CD4-positive, alpha-beta T cell treated with Interleukin-1 beta for 1 hour (primary cell): ENCODE results near the gene KCNMA1.

ENCODE experiments used
- DNase-seq, 2 donors: peaks; one replicate each; pipeline ENCODE4 v3.0.0-alpha.2; 2020 to 2022

The KCNMA1 gene

GRCh38 chr10:77631241-77631640, 6.4 kb downstream of the KCNMA1 start:
- DNase-seq = no peak

DNA sequence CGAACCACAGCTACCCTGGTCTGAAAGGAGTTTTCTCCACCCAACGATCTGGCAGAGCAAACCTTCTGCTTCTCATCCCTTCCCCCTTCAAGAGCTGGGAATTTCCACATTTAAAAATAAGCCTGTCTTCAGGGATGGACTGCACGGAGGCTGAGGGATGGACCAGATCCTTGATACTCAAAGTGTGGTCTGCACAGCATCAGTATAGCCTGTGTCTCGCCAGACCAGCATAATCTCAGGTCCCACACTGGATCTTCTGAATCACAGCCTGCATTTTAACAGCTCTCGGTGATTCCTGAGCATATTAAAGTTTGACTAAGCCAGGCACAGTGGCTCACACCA, 7.1 kb downstream of the KCNMA1 start:
- DNase-seq = no peak

DNA sequence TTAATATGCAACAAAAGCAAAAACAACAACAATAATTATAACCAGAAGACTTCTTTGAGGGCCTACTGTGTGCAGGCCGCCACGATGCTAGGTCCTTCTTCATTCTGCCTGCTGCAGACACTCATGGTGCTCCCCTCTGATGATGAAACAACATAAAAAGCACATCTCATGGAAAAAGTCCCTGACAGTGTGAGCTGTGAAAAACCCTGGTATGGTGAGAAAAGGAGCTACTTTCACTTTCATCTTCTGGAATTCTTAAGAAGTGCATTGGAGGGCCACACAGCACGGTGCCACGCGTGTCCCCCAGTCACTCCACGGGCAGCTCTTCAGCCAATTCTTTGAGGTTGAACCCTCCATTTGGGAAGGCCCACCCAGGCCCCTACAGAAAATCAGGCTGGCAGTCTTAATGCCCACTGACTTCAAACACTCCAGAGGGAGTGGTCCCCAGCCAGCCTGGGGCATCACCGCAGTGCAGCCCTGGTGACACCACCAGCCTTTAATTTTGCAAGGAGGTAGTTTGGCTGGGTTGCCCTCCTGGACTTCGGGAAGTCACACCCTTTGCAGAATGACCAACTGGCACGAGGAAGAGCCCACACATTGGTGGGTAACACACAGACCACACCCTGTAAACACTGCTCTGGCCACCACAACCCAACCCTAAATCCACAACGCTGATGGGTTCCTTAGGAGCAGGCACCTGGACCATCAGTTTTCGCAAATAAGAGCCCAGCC, 7.7 kb downstream of the KCNMA1 start:
- no peak for DNase-seq

- no peak for DNase-seq
Measured at GRCh38 chr10:77628906-77629730, 8.5 kb downstream of the KCNMA1 start.

GRCh38 chr10:77626266-77626935, 11.2 kb downstream of the KCNMA1 start:
- no peak for DNase-seq

GRCh38 chr10:77625379-77625778, 12.2 kb downstream of the KCNMA1 start:
- DNase-seq = no peak

DNA sequence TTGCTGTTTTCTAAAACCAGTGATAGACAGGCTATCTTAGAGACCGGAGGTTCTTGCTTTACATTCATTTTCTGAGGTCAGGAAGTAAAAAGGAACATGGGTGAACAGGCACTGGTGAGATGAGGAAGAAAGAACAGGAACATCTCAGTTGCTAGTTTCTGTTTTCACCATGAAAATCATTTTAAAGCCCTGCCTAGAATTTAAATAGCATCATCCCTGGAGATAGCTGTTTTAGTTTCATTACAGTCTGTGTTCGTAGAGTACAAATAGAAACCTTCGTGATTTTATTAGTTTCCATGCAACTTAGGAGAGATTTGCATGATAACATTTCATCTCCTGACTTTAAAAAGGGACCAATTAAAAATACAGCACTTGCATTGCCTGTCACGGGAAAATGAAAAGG, 14.7 kb downstream of the KCNMA1 start:
- DNase-seq = no peak

- DNase-seq = no peak
Measured at GRCh38 chr10:77620731-77621130, 16.9 kb downstream of the KCNMA1 start.

DNA sequence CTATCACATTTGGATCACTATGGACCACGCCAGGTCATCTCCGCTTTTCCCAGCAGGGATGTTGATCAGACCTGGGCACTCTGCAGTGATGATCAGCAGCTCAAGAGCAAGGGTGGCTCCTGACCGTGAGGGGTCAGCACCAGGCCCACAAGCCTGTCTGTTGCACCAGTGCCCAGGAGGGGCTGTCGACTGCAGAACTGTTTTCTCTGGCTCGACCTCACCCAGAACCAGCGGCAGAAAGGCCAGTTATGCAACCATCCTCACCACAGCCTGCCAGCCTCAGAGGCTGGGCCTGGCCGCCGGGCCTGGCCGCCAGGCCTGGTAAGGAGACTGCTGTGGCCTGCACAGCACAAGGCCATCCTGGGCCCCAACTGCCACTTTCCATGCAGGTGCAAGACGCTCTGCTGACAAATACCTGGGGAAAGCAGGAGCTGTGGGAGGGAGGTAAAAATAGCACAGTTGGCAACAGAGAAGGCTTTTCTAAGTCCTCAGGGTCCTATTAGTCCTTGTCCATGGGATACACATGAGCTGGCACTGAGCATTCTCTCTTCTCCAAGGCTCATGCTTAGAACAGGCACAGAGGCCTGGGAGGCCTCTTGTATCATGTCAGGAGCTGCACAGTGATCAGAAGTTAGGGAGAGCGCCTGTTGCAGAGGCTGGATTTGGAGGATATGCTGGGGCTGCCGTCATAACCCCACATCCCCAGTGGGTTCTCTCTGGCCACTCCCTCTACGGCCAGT, 17.5 kb downstream of the KCNMA1 start:
- no peak for DNase-seq

- no peak for DNase-seq
Measured at GRCh38 chr10:77618117-77618516, 19.5 kb downstream of the KCNMA1 start.

DNA sequence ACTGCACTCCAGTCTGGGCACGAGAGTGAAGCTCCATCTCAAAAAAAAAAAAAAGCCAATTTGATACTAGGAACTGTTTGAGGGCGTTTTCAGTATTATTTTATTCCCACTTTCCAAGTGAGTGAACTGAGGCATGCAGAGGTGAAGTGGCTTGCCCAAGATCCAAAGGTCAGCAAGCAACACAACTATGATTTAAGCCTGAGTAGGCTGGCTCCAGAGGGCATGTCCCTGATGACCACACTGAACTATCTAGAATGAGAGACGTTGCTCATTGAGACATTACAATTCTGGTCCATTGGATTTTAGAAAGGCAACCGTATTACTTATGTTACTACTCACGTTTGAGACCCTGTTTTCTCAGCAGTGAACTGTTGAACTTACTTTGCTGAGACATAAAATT, 20.8 kb downstream of the KCNMA1 start:
- DNase-seq = no peak

GRCh38 chr10:77614778-77615625, 22.6 kb downstream of the KCNMA1 start:
- DNase-seq = no peak

DNA sequence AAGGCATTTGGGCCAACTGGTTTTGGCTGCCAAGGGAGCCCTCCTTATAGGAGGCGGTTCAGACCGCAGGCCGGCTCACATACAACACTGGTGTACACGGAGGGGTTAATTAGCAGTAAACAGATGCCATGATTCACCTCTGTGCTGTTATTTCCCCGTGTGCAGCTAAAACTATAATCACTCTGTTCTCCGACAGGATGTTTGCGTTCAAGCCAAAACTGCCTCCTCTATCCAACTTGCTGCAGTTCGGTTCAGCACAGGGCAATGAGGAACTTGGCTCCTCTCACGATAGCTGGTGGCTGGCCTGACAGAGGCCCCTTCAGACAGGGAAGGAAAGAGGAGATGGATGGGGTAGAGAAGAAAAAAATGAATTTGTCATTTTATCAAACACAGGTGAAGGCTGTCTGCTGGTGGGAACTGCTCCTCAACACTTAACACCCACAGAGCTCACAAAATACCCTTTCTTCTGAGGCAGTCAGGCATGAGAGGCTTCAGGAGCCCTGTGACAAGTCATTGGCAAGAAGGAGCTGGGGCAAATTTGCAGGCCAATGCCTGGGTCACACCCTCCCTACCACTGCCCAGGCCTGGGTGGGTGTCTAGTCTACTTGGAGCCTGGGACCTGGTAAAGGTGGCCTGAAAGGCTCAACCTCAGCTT, 24.0 kb downstream of the KCNMA1 start:
- DNase-seq = no peak

DNA sequence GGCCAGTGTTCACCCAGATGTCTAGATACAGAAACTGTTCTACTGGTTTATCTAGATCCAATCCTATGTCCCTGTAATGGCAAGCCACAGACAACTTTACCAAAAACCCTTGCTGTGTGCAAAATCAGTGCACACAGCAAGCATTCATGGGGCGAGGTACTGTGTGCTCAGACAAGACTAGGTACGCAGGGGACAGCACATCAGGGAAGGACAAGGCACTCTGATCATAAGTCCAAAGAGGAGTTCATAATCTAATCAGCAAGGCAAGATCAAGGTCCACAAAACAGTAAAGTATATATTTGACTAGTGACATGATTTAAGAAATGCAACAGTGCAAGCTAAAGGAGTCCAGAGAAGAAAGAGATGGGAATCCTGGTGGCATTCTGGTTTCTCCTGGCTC, 25.9 kb downstream of the KCNMA1 start:
- no peak for DNase-seq

- DNase-seq = no peak
Measured at GRCh38 chr10:77611221-77611620, 26.4 kb downstream of the KCNMA1 start.

GRCh38 chr10:77609781-77610272, 27.8 kb downstream of the KCNMA1 start:
- DNase-seq = no peak

DNA sequence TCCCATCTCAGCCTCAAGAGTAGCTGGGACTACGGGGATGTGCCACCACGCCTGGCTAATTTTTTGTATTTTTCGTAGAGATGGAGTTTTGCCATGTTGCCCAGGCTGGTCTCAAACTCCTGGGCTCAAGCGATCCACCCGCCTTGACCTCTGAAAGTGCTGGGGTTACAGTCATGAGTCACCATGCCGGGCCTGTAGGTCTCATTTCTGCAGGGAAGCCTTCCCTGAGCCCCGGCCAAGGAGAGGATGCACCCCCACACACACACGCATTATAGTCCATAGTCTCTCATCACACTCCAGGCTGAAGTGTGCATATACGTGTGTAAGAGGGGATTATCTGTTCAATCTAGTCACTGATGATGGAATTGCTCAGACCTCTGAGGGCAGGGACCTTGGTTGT, 29.3 kb downstream of the KCNMA1 start:
- no peak for DNase-seq

DNA sequence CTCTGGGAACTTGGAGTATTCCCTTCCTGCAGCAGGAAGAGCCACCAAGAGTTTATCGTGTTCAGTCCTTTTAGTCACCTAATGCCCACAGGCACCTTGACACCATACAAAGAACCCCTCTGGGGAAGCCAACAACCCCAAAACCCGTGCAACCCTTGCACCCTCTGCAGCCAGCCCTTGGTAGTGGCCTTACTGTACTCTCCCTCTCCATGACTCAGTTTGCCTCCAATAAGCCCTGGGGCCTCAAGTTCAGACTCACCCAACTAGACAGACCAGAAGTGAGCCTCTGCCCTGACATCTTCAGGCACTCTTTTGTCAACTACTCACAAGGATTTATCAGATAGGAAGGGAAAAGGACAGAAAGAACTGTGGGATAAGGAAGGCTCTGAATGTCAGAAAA, 30.9 kb downstream of the KCNMA1 start:
- DNase-seq = no peak

GRCh38 chr10:77605466-77605865, 32.1 kb downstream of the KCNMA1 start:
- DNase-seq = no peak

- DNase-seq = no peak
Measured at GRCh38 chr10:77604941-77605351, 32.7 kb downstream of the KCNMA1 start.

GRCh38 chr10:77604063-77604462, 33.5 kb downstream of the KCNMA1 start:
- DNase-seq = no peak

- no peak for DNase-seq
Measured at GRCh38 chr10:77603534-77603927, 34.1 kb downstream of the KCNMA1 start.
